GM19238 (cell line): ENCODE measurements around the gene ZNRF1.
"Not testable (repeated sequence)": the region's sequence is repeated elsewhere in the genome, so short reads cannot be mapped to it uniquely, and the experiment has no call there.

Experiments
- DNase-seq: peaks from one replicate; pipeline ENCODE4 v3.0.0; 2011; ENCODE audit warnings: low spot score; ENCODE audit not compliant: insufficient read length

The ZNRF1 gene

GRCh38 chr16:74998481-74999218, at the start of gene ZNRF1:
ZNRF1 (plus strand) TSS chr16:74999024; CDS start chr16:74999672, 648 bp downstream.
- peak; percentile 88 for DNase-seq

- DNase-seq: no peak
Measured at GRCh38 chr16:74949309-74949708, 49.5 kb upstream of the ZNRF1 start.

- DNase-seq: no peak
Measured at GRCh38 chr16:74950511-74950910, 48.3 kb upstream of the ZNRF1 start.

- no peak for DNase-seq
Measured at GRCh38 chr16:74951206-74951605, 47.6 kb upstream of the ZNRF1 start.

- DNase-seq: no peak
Measured at GRCh38 chr16:74951681-74952080, 47.1 kb upstream of the ZNRF1 start.

GRCh38 chr16:74954763-74955162, 44.1 kb upstream of the ZNRF1 start:
- DNase-seq: no peak

- DNase-seq: no peak
Measured at GRCh38 chr16:74973304-74973703, 25.5 kb upstream of the ZNRF1 start.

- DNase-seq: no peak
Measured at GRCh38 chr16:74975591-74975990, 23.2 kb upstream of the ZNRF1 start.

- no peak for DNase-seq
Measured at GRCh38 chr16:74982256-74982655, 16.6 kb upstream of the ZNRF1 start.

- no peak for DNase-seq
Measured at GRCh38 chr16:74984194-74984528, 14.7 kb upstream of the ZNRF1 start.

GRCh38 chr16:74984529-74985296, 14.1 kb upstream of the ZNRF1 start, which contains the start of gene WDR59:
WDR59 (minus strand) TSS chr16:74985123; CDS start chr16:74985017, 106 bp downstream.
- peak; percentile 97 for DNase-seq

- no peak for DNase-seq
Measured at GRCh38 chr16:74987027-74987681, 11.7 kb upstream of the ZNRF1 start.

GRCh38 chr16:74989864-74990263, 9.0 kb upstream of the ZNRF1 start:
- not testable (repeated sequence) for DNase-seq

GRCh38 chr16:74990832-74991231, 8.0 kb upstream of the ZNRF1 start:
- DNase-seq: no peak

GRCh38 chr16:74991268-74991592, 7.6 kb upstream of the ZNRF1 start:
- no peak for DNase-seq

- DNase-seq: no peak
Measured at GRCh38 chr16:74991593-74992403, 7.0 kb upstream of the ZNRF1 start.

GRCh38 chr16:74995986-74996385, 2.8 kb upstream of the ZNRF1 start:
- no peak for DNase-seq

- DNase-seq: no peak
Measured at GRCh38 chr16:74997042-74997491, 1.8 kb upstream of the ZNRF1 start.

GRCh38 chr16:74999219-74999608, 390 bp downstream of the ZNRF1 start:
- DNase-seq: peak; percentile 35

- peak; percentile 60 for DNase-seq
Measured at GRCh38 chr16:74999609-75000480, 1.0 kb downstream of the ZNRF1 start.
